ENCODE results near the gene SOWAHB. TPM values are rescaled to one million over a fixed set of nuclear protein-coding genes. Genes with fewer than 3 reads are reported as not detected.
A peak's percentile ranks its signal among the peaks of the same experiment; 100 is the strongest.

Gene SOWAHB
- total and polyA plus RNA-seq, 4 donors: 1.0 to 1.5 (median 1.1) TPM

GRCh38 chr4:76896614-76897535 is 1.1 kb downstream of the SOWAHB start:
- peak overlapping the region; percentile 46 for H3K4me3 ChIP-seq (ENCODE audit: low read depth, low read length)
- H3K27me3 ChIP-seq (ENCODE audit: control insufficient read depth, insufficient read depth, low read length): peaks cover 51% of the 10 kb centered on the region
- peaks cover 23% of the 10 kb centered on the region for H3K4me1 ChIP-seq (ENCODE audit: control insufficient read depth, insufficient read depth, low read length)
- no peaks in the 10 kb centered on the region for H3K36me3 ChIP-seq (ENCODE audit: control insufficient read depth, insufficient read depth, low read length)
- 5% methylated on average over 82 of the region's 82 CpGs for WGBS (ENCODE audit: insufficient coverage)
- no peaks in the 10 kb centered on the region for H3K9me3 ChIP-seq (ENCODE audit: control insufficient read depth, insufficient read depth, low read length)
- H3K27ac ChIP-seq (ENCODE audit: low read depth, low read length): no peak overlapping the region
- DNase-seq (ENCODE audit: low read depth in 4 of 6, low spot score in 6 of 6): peak in 3 of 6 donors; percentile 17 to 71 (median 69)

- H3K4me3 ChIP-seq (ENCODE audit: low read depth, low read length): no peak overlapping the region
- peaks cover 51% of the 10 kb centered on the region for H3K27me3 ChIP-seq (ENCODE audit: control insufficient read depth, insufficient read depth, low read length)
- DNase-seq (ENCODE audit: low read depth in 4 of 6, low spot score in 6 of 6): no peak
- no peaks in the 10 kb centered on the region for H3K36me3 ChIP-seq (ENCODE audit: control insufficient read depth, insufficient read depth, low read length)
- no peak overlapping the region for H3K27ac ChIP-seq (ENCODE audit: low read depth, low read length)
- peaks cover 23% of the 10 kb centered on the region for H3K4me1 ChIP-seq (ENCODE audit: control insufficient read depth, insufficient read depth, low read length)
- H3K9me3 ChIP-seq (ENCODE audit: control insufficient read depth, insufficient read depth, low read length): no peaks in the 10 kb centered on the region
- WGBS (ENCODE audit: insufficient coverage): 96% methylated on average over 8 of the region's 8 CpGs
These were observed 1.9 kb downstream of the SOWAHB start for GRCh38 chr4:76896048-76896447.

GRCh38 chr4:76895619-76896018 is 2.3 kb downstream of the SOWAHB start:
- Histone ChIP-seq H3K4me3 (ENCODE audit: low read depth, low read length) (no peak overlapping the region), H3K27me3 (ENCODE audit: control insufficient read depth, insufficient read depth, low read length) (peaks cover 51% of the 10 kb centered on the region)
- 91% methylated on average over 6 of the region's 6 CpGs for WGBS (ENCODE audit: insufficient coverage)

GRCh38 chr4:76894537-76895255 is 3.2 kb downstream of the SOWAHB start:
- DNase-seq (ENCODE audit: low read depth in 4 of 6, low spot score in 6 of 6): peak in 2 of 6 donors; percentile 59 to 89
- no peak overlapping the region for H3K27ac ChIP-seq (ENCODE audit: low read depth, low read length)
- H3K9me3 ChIP-seq (ENCODE audit: control insufficient read depth, insufficient read depth, low read length): no peaks in the 10 kb centered on the region
- WGBS (ENCODE audit: insufficient coverage): 38% methylated on average over 1 of the region's 6 CpGs
- peaks cover 45% of the 10 kb centered on the region for H3K27me3 ChIP-seq (ENCODE audit: control insufficient read depth, insufficient read depth, low read length)
- peaks cover 23% of the 10 kb centered on the region for H3K4me1 ChIP-seq (ENCODE audit: control insufficient read depth, insufficient read depth, low read length)
- H3K4me3 ChIP-seq (ENCODE audit: low read depth, low read length): no peak overlapping the region
- H3K36me3 ChIP-seq (ENCODE audit: control insufficient read depth, insufficient read depth, low read length): no peaks in the 10 kb centered on the region

More at GRCh38 chr4:76895619-76896018, 2.3 kb downstream of the SOWAHB start:
- Histone ChIP-seq H3K9me3 (ENCODE audit: control insufficient read depth, insufficient read depth, low read length) (no peaks in the 10 kb centered on the region), H3K4me1 (ENCODE audit: control insufficient read depth, insufficient read depth, low read length) (peaks cover 23% of the 10 kb centered on the region), H3K36me3 (ENCODE audit: control insufficient read depth, insufficient read depth, low read length) (no peaks in the 10 kb centered on the region), H3K27ac (ENCODE audit: low read depth, low read length) (no peak overlapping the region)
- DNase-seq (ENCODE audit: low read depth in 4 of 6, low spot score in 6 of 6): no peak

- H3K4me1 ChIP-seq (ENCODE audit: control insufficient read depth, insufficient read depth, low read length): peaks cover 14% of the 10 kb centered on the region
- H3K4me3 ChIP-seq (ENCODE audit: low read depth, low read length): no peak overlapping the region
- H3K27ac ChIP-seq (ENCODE audit: low read depth, low read length): no peak overlapping the region
- H3K27me3 ChIP-seq (ENCODE audit: control insufficient read depth, insufficient read depth, low read length): peaks cover 25% of the 10 kb centered on the region
- WGBS (ENCODE audit: insufficient coverage): no CpG with 5 or more reads among the region's 3 CpGs
- no peak for DNase-seq (ENCODE audit: low read depth in 4 of 6, low spot score in 6 of 6)
- H3K9me3 ChIP-seq (ENCODE audit: control insufficient read depth, insufficient read depth, low read length): no peaks in the 10 kb centered on the region
- H3K36me3 ChIP-seq (ENCODE audit: control insufficient read depth, insufficient read depth, low read length): no peaks in the 10 kb centered on the region
These were observed 5.3 kb downstream of the SOWAHB start for GRCh38 chr4:76892601-76893000.

- no peak overlapping the region for H3K4me3 ChIP-seq (ENCODE audit: low read depth, low read length)
These were observed 5.9 kb downstream of the SOWAHB start for GRCh38 chr4:76892001-76892400.

GRCh38 chr4:76886848-76887441 is 11.0 kb downstream of the SOWAHB start:
- Histone ChIP-seq H3K4me3 (ENCODE audit: low read depth, low read length) (no peak overlapping the region), H3K4me1 (ENCODE audit: control insufficient read depth, insufficient read depth, low read length) (no peaks in the 10 kb centered on the region), H3K27ac (ENCODE audit: low read depth, low read length) (no peak overlapping the region), H3K27me3 (ENCODE audit: control insufficient read depth, insufficient read depth, low read length) (no peaks in the 10 kb centered on the region), H3K9me3 (ENCODE audit: control insufficient read depth, insufficient read depth, low read length) (no peaks in the 10 kb centered on the region), H3K36me3 (ENCODE audit: control insufficient read depth, insufficient read depth, low read length) (no peaks in the 10 kb centered on the region)
- WGBS (ENCODE audit: insufficient coverage): 97% methylated on average over 4 of the region's 7 CpGs
- DNase-seq (ENCODE audit: low read depth in 4 of 6, low spot score in 6 of 6): no peak

More at GRCh38 chr4:76892001-76892400, 5.9 kb downstream of the SOWAHB start:
- H3K36me3 ChIP-seq (ENCODE audit: control insufficient read depth, insufficient read depth, low read length): no peaks in the 10 kb centered on the region
- peaks cover 8% of the 10 kb centered on the region for H3K4me1 ChIP-seq (ENCODE audit: control insufficient read depth, insufficient read depth, low read length)
- H3K27ac ChIP-seq (ENCODE audit: low read depth, low read length): no peak overlapping the region
- DNase-seq (ENCODE audit: low read depth in 4 of 6, low spot score in 6 of 6): no peak
- H3K9me3 ChIP-seq (ENCODE audit: control insufficient read depth, insufficient read depth, low read length): no peaks in the 10 kb centered on the region
- WGBS (ENCODE audit: insufficient coverage): 57% methylated on average over 1 of the region's 1 CpG
- H3K27me3 ChIP-seq (ENCODE audit: control insufficient read depth, insufficient read depth, low read length): peaks cover 19% of the 10 kb centered on the region

- H3K4me3 ChIP-seq (ENCODE audit: low read depth, low read length): no peak overlapping the region
- WGBS (ENCODE audit: insufficient coverage): 98% methylated on average over 5 of the region's 5 CpGs
These were observed 11.7 kb downstream of the SOWAHB start for GRCh38 chr4:76886214-76886613.

GRCh38 chr4:76883147-76883546 is 14.8 kb downstream of the SOWAHB start:
- H3K27me3 ChIP-seq (ENCODE audit: control insufficient read depth, insufficient read depth, low read length): no peaks in the 10 kb centered on the region
- no peaks in the 10 kb centered on the region for H3K36me3 ChIP-seq (ENCODE audit: control insufficient read depth, insufficient read depth, low read length)
- DNase-seq (ENCODE audit: low read depth in 4 of 6, low spot score in 6 of 6): no peak
- H3K4me1 ChIP-seq (ENCODE audit: control insufficient read depth, insufficient read depth, low read length): no peaks in the 10 kb centered on the region
- no peak overlapping the region for H3K27ac ChIP-seq (ENCODE audit: low read depth, low read length)
- H3K9me3 ChIP-seq (ENCODE audit: control insufficient read depth, insufficient read depth, low read length): no peaks in the 10 kb centered on the region
- no peak overlapping the region for H3K4me3 ChIP-seq (ENCODE audit: low read depth, low read length)
- 90% methylated on average over 6 of the region's 8 CpGs for WGBS (ENCODE audit: insufficient coverage)

More at GRCh38 chr4:76886214-76886613, 11.7 kb downstream of the SOWAHB start:
- no peaks in the 10 kb centered on the region for H3K9me3 ChIP-seq (ENCODE audit: control insufficient read depth, insufficient read depth, low read length)
- H3K4me1 ChIP-seq (ENCODE audit: control insufficient read depth, insufficient read depth, low read length): no peaks in the 10 kb centered on the region
- H3K27me3 ChIP-seq (ENCODE audit: control insufficient read depth, insufficient read depth, low read length): no peaks in the 10 kb centered on the region
- no peak overlapping the region for H3K27ac ChIP-seq (ENCODE audit: low read depth, low read length)
- no peak for DNase-seq (ENCODE audit: low read depth in 4 of 6, low spot score in 6 of 6)
- no peaks in the 10 kb centered on the region for H3K36me3 ChIP-seq (ENCODE audit: control insufficient read depth, insufficient read depth, low read length)
